GM19395 (cell line): ENCODE measurements around the gene CALM1.

Experiments
- ATAC-seq: cut with Tn5 transposase; IDR thresholded peaks from one replicate; pipeline ENCODE4 v1.9.1; 2021; ENCODE audit warnings: mild to moderate bottlenecking, moderate library complexity; ENCODE audit not compliant: unreplicated experiment

The CALM1 gene

GRCh38 chr14:90440021-90440451 is 43.2 kb downstream of the CALM1 start:
- ATAC-seq, result no peak

GRCh38 chr14:90440592-90440991 is 43.8 kb downstream of the CALM1 start:
- no peak for ATAC-seq

- ATAC-seq, result no peak
Observed at GRCh38 chr14:90442388-90442787, 45.6 kb downstream of the CALM1 start.

- no peak for ATAC-seq
Observed at GRCh38 chr14:90443161-90444076, 46.6 kb downstream of the CALM1 start.

- ATAC-seq, result no peak
Observed at GRCh38 chr14:90444077-90444696, 47.4 kb downstream of the CALM1 start.

- no peak for ATAC-seq
Observed at GRCh38 chr14:90445011-90445410, 48.2 kb downstream of the CALM1 start.

GRCh38 chr14:90446405-90446804 is 49.6 kb downstream of the CALM1 start:
- no peak for ATAC-seq

GRCh38 chr14:90447720-90448497 is 51.1 kb downstream of the CALM1 start:
- no peak for ATAC-seq

GRCh38 chr14:90449411-90449810 is 52.6 kb downstream of the CALM1 start:
- no peak for ATAC-seq

- ATAC-seq, result no peak
Observed at GRCh38 chr14:90450151-90450550, 53.3 kb downstream of the CALM1 start.

- ATAC-seq, result no peak
Observed at GRCh38 chr14:90450667-90451066, 53.8 kb downstream of the CALM1 start.

GRCh38 chr14:90451443-90451842 is 54.6 kb downstream of the CALM1 start:
- no peak for ATAC-seq

- peak; percentile 57 for ATAC-seq
Observed at GRCh38 chr14:90451961-90452360, 55.1 kb downstream of the CALM1 start.

GRCh38 chr14:90452366-90452765 is 55.5 kb downstream of the CALM1 start:
- ATAC-seq, result peak; percentile 41

GRCh38 chr14:90453401-90453951 is 56.6 kb downstream of the CALM1 start:
- no peak for ATAC-seq

- no peak for ATAC-seq
Observed at GRCh38 chr14:90454041-90455000, 57.5 kb downstream of the CALM1 start.

GRCh38 chr14:90455100-90455571 is 58.3 kb downstream of the CALM1 start:
- no peak for ATAC-seq

- ATAC-seq, result no peak
Observed at GRCh38 chr14:90456551-90456950, 59.7 kb downstream of the CALM1 start.

- ATAC-seq, result no peak
Observed at GRCh38 chr14:90457186-90457585, 60.4 kb downstream of the CALM1 start.
